ENCODE data around the gene BOC. TPM values are rescaled to one million over a fixed set of nuclear protein-coding genes. Genes with fewer than 3 reads are reported as not detected.

The BOC gene
- total and polyA plus RNA-seq, 10 of the 15 experiments (the other 5 are each of a cell fraction or from before 2014, with no cell fraction given): 0.18 TPM; not detected in 9

- TF ChIP-seq, protein P1, sequence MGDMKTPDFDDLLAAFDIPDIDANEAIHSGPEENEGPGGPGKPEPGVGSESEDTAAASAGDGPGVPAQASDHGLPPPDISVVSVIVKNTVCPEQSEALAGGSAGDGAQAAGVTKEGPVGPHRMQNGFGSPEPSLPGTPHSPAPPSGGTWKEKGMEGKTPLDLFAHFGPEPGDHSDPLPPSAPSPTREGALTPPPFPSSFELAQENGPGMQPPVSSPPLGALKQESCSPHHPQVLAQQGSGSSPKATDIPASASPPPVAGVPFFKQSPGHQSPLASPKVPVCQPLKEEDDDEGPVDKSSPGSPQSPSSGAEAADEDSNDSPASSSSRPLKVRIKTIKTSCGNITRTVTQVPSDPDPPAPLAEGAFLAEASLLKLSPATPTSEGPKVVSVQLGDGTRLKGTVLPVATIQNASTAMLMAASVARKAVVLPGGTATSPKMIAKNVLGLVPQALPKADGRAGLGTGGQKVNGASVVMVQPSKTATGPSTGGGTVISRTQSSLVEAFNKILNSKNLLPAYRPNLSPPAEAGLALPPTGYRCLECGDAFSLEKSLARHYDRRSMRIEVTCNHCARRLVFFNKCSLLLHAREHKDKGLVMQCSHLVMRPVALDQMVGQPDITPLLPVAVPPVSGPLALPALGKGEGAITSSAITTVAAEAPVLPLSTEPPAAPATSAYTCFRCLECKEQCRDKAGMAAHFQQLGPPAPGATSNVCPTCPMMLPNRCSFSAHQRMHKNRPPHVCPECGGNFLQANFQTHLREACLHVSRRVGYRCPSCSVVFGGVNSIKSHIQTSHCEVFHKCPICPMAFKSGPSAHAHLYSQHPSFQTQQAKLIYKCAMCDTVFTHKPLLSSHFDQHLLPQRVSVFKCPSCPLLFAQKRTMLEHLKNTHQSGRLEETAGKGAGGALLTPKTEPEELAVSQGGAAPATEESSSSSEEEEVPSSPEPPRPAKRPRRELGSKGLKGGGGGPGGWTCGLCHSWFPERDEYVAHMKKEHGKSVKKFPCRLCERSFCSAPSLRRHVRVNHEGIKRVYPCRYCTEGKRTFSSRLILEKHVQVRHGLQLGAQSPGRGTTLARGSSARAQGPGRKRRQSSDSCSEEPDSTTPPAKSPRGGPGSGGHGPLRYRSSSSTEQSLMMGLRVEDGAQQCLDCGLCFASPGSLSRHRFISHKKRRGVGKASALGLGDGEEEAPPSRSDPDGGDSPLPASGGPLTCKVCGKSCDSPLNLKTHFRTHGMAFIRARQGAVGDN (IDR thresholded peaks at IDR 0.05): no peak
- TF ChIP-seq, protein P2, sequence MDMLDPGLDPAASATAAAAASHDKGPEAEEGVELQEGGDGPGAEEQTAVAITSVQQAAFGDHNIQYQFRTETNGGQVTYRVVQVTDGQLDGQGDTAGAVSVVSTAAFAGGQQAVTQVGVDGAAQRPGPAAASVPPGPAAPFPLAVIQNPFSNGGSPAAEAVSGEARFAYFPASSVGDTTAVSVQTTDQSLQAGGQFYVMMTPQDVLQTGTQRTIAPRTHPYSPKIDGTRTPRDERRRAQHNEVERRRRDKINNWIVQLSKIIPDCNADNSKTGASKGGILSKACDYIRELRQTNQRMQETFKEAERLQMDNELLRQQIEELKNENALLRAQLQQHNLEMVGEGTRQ (IDR thresholded peaks at IDR 0.05; ENCODE audit: borderline replicate concordance, low read depth, low read length): no peak
- TF ChIP-seq, protein P3, sequence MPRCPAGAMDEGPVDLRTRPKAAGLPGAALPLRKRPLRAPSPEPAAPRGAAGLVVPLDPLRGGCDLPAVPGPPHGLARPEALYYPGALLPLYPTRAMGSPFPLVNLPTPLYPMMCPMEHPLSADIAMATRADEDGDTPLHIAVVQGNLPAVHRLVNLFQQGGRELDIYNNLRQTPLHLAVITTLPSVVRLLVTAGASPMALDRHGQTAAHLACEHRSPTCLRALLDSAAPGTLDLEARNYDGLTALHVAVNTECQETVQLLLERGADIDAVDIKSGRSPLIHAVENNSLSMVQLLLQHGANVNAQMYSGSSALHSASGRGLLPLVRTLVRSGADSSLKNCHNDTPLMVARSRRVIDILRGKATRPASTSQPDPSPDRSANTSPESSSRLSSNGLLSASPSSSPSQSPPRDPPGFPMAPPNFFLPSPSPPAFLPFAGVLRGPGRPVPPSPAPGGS (IDR thresholded peaks at IDR 0.05; ENCODE audit: borderline replicate concordance, insufficient read depth, low read depth, low read length, poor library complexity, severe bottlenecking): no peak
- TF ChIP-seq JUND (IDR thresholded peaks at IDR 0.05; ENCODE audit: low read depth, low read length) (no peak), NBN (IDR thresholded peaks at IDR 0.05) (no peak), HDAC2 (IDR thresholded peaks at IDR 0.05) (no peak)
- TF ChIP-seq, protein P4, sequence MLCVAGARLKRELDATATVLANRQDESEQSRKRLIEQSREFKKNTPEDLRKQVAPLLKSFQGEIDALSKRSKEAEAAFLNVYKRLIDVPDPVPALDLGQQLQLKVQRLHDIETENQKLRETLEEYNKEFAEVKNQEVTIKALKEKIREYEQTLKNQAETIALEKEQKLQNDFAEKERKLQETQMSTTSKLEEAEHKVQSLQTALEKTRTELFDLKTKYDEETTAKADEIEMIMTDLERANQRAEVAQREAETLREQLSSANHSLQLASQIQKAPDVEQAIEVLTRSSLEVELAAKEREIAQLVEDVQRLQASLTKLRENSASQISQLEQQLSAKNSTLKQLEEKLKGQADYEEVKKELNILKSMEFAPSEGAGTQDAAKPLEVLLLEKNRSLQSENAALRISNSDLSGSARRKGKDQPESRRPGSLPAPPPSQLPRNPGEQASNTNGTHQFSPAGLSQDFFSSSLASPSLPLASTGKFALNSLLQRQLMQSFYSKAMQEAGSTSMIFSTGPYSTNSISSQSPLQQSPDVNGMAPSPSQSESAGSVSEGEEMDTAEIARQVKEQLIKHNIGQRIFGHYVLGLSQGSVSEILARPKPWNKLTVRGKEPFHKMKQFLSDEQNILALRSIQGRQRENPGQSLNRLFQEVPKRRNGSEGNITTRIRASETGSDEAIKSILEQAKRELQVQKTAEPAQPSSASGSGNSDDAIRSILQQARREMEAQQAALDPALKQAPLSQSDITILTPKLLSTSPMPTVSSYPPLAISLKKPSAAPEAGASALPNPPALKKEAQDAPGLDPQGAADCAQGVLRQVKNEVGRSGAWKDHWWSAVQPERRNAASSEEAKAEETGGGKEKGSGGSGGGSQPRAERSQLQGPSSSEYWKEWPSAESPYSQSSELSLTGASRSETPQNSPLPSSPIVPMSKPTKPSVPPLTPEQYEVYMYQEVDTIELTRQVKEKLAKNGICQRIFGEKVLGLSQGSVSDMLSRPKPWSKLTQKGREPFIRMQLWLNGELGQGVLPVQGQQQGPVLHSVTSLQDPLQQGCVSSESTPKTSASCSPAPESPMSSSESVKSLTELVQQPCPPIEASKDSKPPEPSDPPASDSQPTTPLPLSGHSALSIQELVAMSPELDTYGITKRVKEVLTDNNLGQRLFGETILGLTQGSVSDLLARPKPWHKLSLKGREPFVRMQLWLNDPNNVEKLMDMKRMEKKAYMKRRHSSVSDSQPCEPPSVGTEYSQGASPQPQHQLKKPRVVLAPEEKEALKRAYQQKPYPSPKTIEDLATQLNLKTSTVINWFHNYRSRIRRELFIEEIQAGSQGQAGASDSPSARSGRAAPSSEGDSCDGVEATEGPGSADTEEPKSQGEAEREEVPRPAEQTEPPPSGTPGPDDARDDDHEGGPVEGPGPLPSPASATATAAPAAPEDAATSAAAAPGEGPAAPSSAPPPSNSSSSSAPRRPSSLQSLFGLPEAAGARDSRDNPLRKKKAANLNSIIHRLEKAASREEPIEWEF (IDR thresholded peaks at IDR 0.05; ENCODE audit: insufficient replicate concordance, low read depth, low read length): no peak
- TF ChIP-seq, protein P5, sequence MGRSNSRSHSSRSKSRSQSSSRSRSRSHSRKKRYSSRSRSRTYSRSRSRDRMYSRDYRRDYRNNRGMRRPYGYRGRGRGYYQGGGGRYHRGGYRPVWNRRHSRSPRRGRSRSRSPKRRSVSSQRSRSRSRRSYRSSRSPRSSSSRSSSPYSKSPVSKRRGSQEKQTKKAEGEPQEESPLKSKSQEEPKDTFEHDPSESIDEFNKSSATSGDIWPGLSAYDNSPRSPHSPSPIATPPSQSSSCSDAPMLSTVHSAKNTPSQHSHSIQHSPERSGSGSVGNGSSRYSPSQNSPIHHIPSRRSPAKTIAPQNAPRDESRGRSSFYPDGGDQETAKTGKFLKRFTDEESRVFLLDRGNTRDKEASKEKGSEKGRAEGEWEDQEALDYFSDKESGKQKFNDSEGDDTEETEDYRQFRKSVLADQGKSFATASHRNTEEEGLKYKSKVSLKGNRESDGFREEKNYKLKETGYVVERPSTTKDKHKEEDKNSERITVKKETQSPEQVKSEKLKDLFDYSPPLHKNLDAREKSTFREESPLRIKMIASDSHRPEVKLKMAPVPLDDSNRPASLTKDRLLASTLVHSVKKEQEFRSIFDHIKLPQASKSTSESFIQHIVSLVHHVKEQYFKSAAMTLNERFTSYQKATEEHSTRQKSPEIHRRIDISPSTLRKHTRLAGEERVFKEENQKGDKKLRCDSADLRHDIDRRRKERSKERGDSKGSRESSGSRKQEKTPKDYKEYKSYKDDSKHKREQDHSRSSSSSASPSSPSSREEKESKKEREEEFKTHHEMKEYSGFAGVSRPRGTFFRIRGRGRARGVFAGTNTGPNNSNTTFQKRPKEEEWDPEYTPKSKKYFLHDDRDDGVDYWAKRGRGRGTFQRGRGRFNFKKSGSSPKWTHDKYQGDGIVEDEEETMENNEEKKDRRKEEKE (IDR thresholded peaks at IDR 0.05): no peak
Observed at GRCh38 chr3:113174801-113175485, 36.4 kb upstream of the BOC start (continued).

Data from GM12878 (cell line).